Measurements from ENCODE around the gene PPEF1. TPM values are rescaled to one million over a fixed set of nuclear protein-coding genes. Genes with fewer than 3 reads are reported as not detected.
A peak's percentile ranks its signal among the peaks of the same experiment; 100 is the strongest.

Gene PPEF1
- total RNA-seq, 1 donor from 2014 or later, result 0.26 TPM

DNA sequence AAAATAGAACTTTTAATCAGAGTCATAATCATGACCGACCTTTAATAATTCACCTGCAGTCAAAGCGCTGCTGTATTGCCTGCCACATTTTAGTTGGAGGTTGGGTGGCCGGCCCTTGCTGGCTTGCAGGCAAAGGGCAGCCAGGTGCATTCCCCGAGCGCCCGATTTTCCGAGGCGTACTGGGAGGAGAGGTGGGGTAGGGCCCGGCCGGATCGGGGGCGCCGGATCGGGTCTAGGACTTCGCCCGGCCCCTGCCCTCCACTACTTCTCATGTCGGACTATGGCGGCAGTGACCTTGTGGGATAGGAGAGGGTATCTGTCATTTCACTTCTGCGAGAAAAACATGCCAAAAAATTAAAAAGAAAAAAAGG, 33.0 kb upstream of the PPEF1 start:
- H3K4me3 ChIP-seq, result peak overlapping the region; percentile 63
- H3F3A ChIP-seq (ENCODE audit: low read depth), result no peaks in the 10 kb centered on the region
- H2AFZ ChIP-seq (replicated peaks), result no peak overlapping the region
- peaks cover 19% of the 10 kb centered on the region for H3K27me3 Mint-ChIP-seq (ENCODE audit: insufficient read depth, low read depth)
- no peaks in the 10 kb centered on the region for H3K27me3 ChIP-seq
- H3K4me1 Mint-ChIP-seq, result peaks cover 4% of the 10 kb centered on the region
- no peak for TF ChIP-seq CTCF (IDR thresholded peaks at IDR 0.05)
- TF ChIP-seq EZH2phosphoT487 (IDR thresholded peaks at IDR 0.05), result no peak
- TF ChIP-seq EZH2 (IDR thresholded peaks at IDR 0.05), result no peak
- peak overlapping the region; percentile 84 for H3K4me3 Mint-ChIP-seq
- peak overlapping the region; percentile 78 for H3K4me2 ChIP-seq
- no peak overlapping the region for H3K27ac Mint-ChIP-seq
- no peak overlapping the region for H3K9ac ChIP-seq
- H3K9me3 Mint-ChIP-seq, result peaks cover 16% of the 10 kb centered on the region
- no peak overlapping the region for H3K27ac ChIP-seq
- H3K79me2 ChIP-seq (ENCODE audit: low read depth), result no peaks in the 10 kb centered on the region
- no peaks in the 10 kb centered on the region for H3K9me3 ChIP-seq (ENCODE audit: low read depth)
- peak; percentile 33 for DNase-seq (ENCODE audit: low spot score)
- H4K20me1 ChIP-seq (ENCODE audit: low read depth), result no peaks in the 10 kb centered on the region
- no peaks in the 10 kb centered on the region for H3K36me3 ChIP-seq
- H3K36me3 Mint-ChIP-seq, result no peaks in the 10 kb centered on the region
- no peaks in the 10 kb centered on the region for H3K4me1 ChIP-seq

GRCh38 chrX:18674788-18675735, 32.4 kb upstream of the PPEF1 start:
- peak; percentile 83 for DNase-seq (ENCODE audit: low spot score)
- no peaks in the 10 kb centered on the region for H3F3A ChIP-seq (ENCODE audit: low read depth)
- no peaks in the 10 kb centered on the region for H3K4me1 ChIP-seq
- no peaks in the 10 kb centered on the region for H3K36me3 ChIP-seq
- no peaks in the 10 kb centered on the region for H3K9me3 ChIP-seq (ENCODE audit: low read depth)
- peak overlapping the region; percentile 84 for H3K4me3 Mint-ChIP-seq
- H3K4me2 ChIP-seq, result peak overlapping the region; percentile 78
- H4K20me1 ChIP-seq (ENCODE audit: low read depth), result no peaks in the 10 kb centered on the region
- no peaks in the 10 kb centered on the region for H3K4me1 Mint-ChIP-seq
- H3K9me3 Mint-ChIP-seq, result peaks cover 16% of the 10 kb centered on the region
- H3K79me2 ChIP-seq (ENCODE audit: low read depth), result no peaks in the 10 kb centered on the region
- H3K4me3 ChIP-seq, result peak overlapping the region; percentile 63
- no peaks in the 10 kb centered on the region for H3K36me3 Mint-ChIP-seq
- H3K9ac ChIP-seq, result no peak overlapping the region
- no peak for TF ChIP-seq EZH2 (IDR thresholded peaks at IDR 0.05)
- TF ChIP-seq EZH2phosphoT487 (IDR thresholded peaks at IDR 0.05), result no peak
- TF ChIP-seq CTCF (IDR thresholded peaks at IDR 0.05), result no peak
- no peaks in the 10 kb centered on the region for H3K27me3 ChIP-seq
- H2AFZ ChIP-seq (replicated peaks), result peak overlapping the region; percentile 76
- peaks cover 21% of the 10 kb centered on the region for H3K27me3 Mint-ChIP-seq (ENCODE audit: insufficient read depth, low read depth)
- H3K27ac Mint-ChIP-seq, result no peak overlapping the region
- no peak overlapping the region for H3K27ac ChIP-seq

- Mint-ChIP-seq H3K4me3 (peak overlapping the region; percentile 80), H3K9me3 (peaks cover 13% of the 10 kb centered on the region), H3K36me3 (no peaks in the 10 kb centered on the region), H3K4me1 (no peaks in the 10 kb centered on the region), H3K27ac (no peak overlapping the region), H3K27me3 (ENCODE audit: insufficient read depth, low read depth) (peaks cover 18% of the 10 kb centered on the region)
- Histone ChIP-seq H3K4me1 (no peaks in the 10 kb centered on the region), H3K9me3 (ENCODE audit: low read depth) (no peaks in the 10 kb centered on the region), H2AFZ (replicated peaks) (no peak overlapping the region), H3K4me3 (no peak overlapping the region), H3K27ac (no peak overlapping the region), H3K79me2 (ENCODE audit: low read depth) (no peaks in the 10 kb centered on the region), H3K9ac (no peak overlapping the region), H3K36me3 (no peaks in the 10 kb centered on the region), H3F3A (ENCODE audit: low read depth) (no peaks in the 10 kb centered on the region), H4K20me1 (ENCODE audit: low read depth) (no peaks in the 10 kb centered on the region), H3K4me2 (no peak overlapping the region), H3K27me3 (no peaks in the 10 kb centered on the region)
- TF ChIP-seq EZH2phosphoT487 (IDR thresholded peaks at IDR 0.05), result no peak
- no peak for TF ChIP-seq EZH2 (IDR thresholded peaks at IDR 0.05)
- no peak for TF ChIP-seq CTCF (IDR thresholded peaks at IDR 0.05)
- DNase-seq (ENCODE audit: low spot score), result no peak
Observed at GRCh38 chrX:18676050-18676449, 31.4 kb upstream of the PPEF1 start.

Measured in neural progenitor cell (in vitro differentiated cells).